ENCODE results near the gene PUSL1.

PUSL1 gene

GRCh38 chr1:1321477-1321876, 13.1 kb downstream of the PUSL1 start:
- DNase-seq, result no peak

GRCh38 chr1:1322418-1322817, 14.0 kb downstream of the PUSL1 start:
- DNase-seq, result no peak

- no peak for DNase-seq
Observed at GRCh38 chr1:1322952-1323351, 14.6 kb downstream of the PUSL1 start.

- DNase-seq, result no peak
Observed at GRCh38 chr1:1324084-1324523, 15.7 kb downstream of the PUSL1 start.

GRCh38 chr1:1324524-1325287, 16.3 kb downstream of the PUSL1 start, which contains the start of the genes CPTP and INTS11:
CPTP (plus strand) TSS chr1:1324802; CDS start chr1:1326911, 2,109 bp downstream.
INTS11 (minus strand) TSS chr1:1324660; CDS start chr1:1324608, 52 bp downstream.
- peak in 55 of 56 donors; percentile 32 to 94 (median 83) for DNase-seq

- DNase-seq, result no peak
Observed at GRCh38 chr1:1325288-1326074, 17.1 kb downstream of the PUSL1 start.

GRCh38 chr1:1326075-1326605, 17.7 kb downstream of the PUSL1 start:
- DNase-seq, result no peak

- no peak for DNase-seq
Observed at GRCh38 chr1:1327291-1327690, 18.9 kb downstream of the PUSL1 start.

GRCh38 chr1:1328254-1328653, 19.9 kb downstream of the PUSL1 start:
- DNase-seq, result no peak

GRCh38 chr1:1329304-1330210, 21.2 kb downstream of the PUSL1 start:
- DNase-seq, result no peak

GRCh38 chr1:1330366-1331067, 22.1 kb downstream of the PUSL1 start:
- DNase-seq, result no peak

GRCh38 chr1:1331068-1331965, 22.9 kb downstream of the PUSL1 start, which contains the start of gene TAS1R3:
TAS1R3 (plus strand) TSS chr1:1331280; CDS start chr1:1331346, 66 bp downstream.
- no peak for DNase-seq

- DNase-seq, result no peak
Observed at GRCh38 chr1:1332031-1332755, 23.8 kb downstream of the PUSL1 start.

GRCh38 chr1:1332774-1333480, 24.5 kb downstream of the PUSL1 start:
- DNase-seq, result no peak

- DNase-seq, result no peak
Observed at GRCh38 chr1:1333551-1334241, 25.3 kb downstream of the PUSL1 start.

GRCh38 chr1:1334835-1335234, 26.4 kb downstream of the PUSL1 start:
- DNase-seq, result no peak

GRCh38 chr1:1335283-1335682, 26.9 kb downstream of the PUSL1 start:
- no peak for DNase-seq

Measured in amygdala (tissue), 56 donors.